HepG2 (cell line): ENCODE results near the gene COA3. TPM values are rescaled to one million over a fixed set of nuclear protein-coding genes. Genes with fewer than 3 reads are reported as not detected.

ENCODE experiments used
- BRCA1 ChIP-seq: sonication (generic); formaldehyde crosslinking; IDR thresholded peaks from 2 replicates; pipeline ENCODE4 v1.4.0; 2020; ENCODE audit warnings: missing genetic modification reagents
- CCDC6 ChIP-seq: sonication (generic); formaldehyde crosslinking; IDR thresholded peaks from 2 replicates; pipeline ENCODE4 v1.8.1; 2022; ENCODE audit warnings: mild to moderate bottlenecking, missing genetic modification reagents, moderate library complexity
- HOXD1 ChIP-seq: sonication (generic); formaldehyde crosslinking; IDR thresholded peaks from 2 replicates; pipeline ENCODE4 v1.5.0; 2020; ENCODE audit warnings: missing genetic modification reagents
- JUNB ChIP-seq: sonication (generic); formaldehyde crosslinking; IDR thresholded peaks from 2 replicates; pipeline ENCODE4 v1.8.0; 2022; ENCODE audit warnings: missing genetic modification reagents, mild to moderate bottlenecking, borderline replicate concordance
- MAX ChIP-seq: IDR thresholded peaks from 2 replicates; pipeline ENCODE4 v1.6.1; 2012; ENCODE audit warnings: inconsistent platforms
- NAIF1 ChIP-seq: sonication (generic); formaldehyde crosslinking; IDR thresholded peaks from 2 replicates; pipeline ENCODE4 v1.5.0; 2020; ENCODE audit warnings: mild to moderate bottlenecking, missing genetic modification reagents, borderline replicate concordance
- NFAT5 ChIP-seq: sonication (generic); formaldehyde crosslinking; IDR thresholded peaks from 2 replicates; pipeline ENCODE4 v1.4.0; 2020; ENCODE audit warnings: missing genetic modification reagents
- NR1H2 ChIP-seq: sonication (generic); formaldehyde crosslinking; IDR thresholded peaks from 2 replicates; pipeline ENCODE4 v1.8.1; 2022; ENCODE audit warnings: low read depth, missing genetic modification reagents, borderline replicate concordance
- TEAD3 ChIP-seq: optimal IDR thresholded peaks from 2 replicates; pipeline ENCODE3; 2016; ENCODE audit warnings: borderline replicate concordance
- XRCC5 ChIP-seq: fragments of 200-400 bp; formaldehyde crosslinking; optimal IDR thresholded peaks from 2 replicates; pipeline ENCODE3; 2017; ENCODE audit warnings: mild to moderate bottlenecking, low read length
- ZBTB10 ChIP-seq: sonication (generic); formaldehyde crosslinking; IDR thresholded peaks from 2 replicates; pipeline ENCODE4 v1.4.0; 2020; ENCODE audit warnings: missing genetic modification reagents, borderline replicate concordance
- ZBTB46 ChIP-seq: sonication (generic); formaldehyde crosslinking; IDR thresholded peaks from 2 replicates; pipeline ENCODE4 v1.4.0; 2020; ENCODE audit warnings: mild to moderate bottlenecking, missing genetic modification reagents, borderline replicate concordance
- ZBTB7A ChIP-seq: sonication (generic); formaldehyde crosslinking; IDR thresholded peaks from 2 replicates; pipeline ENCODE4 v1.8.0; 2022; ENCODE audit warnings: mild to moderate bottlenecking, missing genetic modification reagents
- ZBTB8A ChIP-seq: sonication (generic); formaldehyde crosslinking; IDR thresholded peaks from 2 replicates; pipeline ENCODE4 v1.4.0; 2020; ENCODE audit warnings: mild to moderate bottlenecking, low read depth, missing genetic modification reagents, borderline replicate concordance
- ZC3H4 ChIP-seq: sonication (generic); formaldehyde crosslinking; IDR thresholded peaks from 2 replicates; pipeline ENCODE4 v1.4.0; 2020; ENCODE audit warnings: missing genetic modification reagents, borderline replicate concordance
- ZKSCAN1 ChIP-seq: fragments of 150-350 bp; IDR thresholded peaks from 2 replicates; pipeline ENCODE4 v1.6.1; 2014; ENCODE audit warnings: low read length
- ZMAT5 ChIP-seq: sonication (generic); formaldehyde crosslinking; IDR thresholded peaks from 2 replicates; pipeline ENCODE4 v1.5.0; 2020; ENCODE audit warnings: mild to moderate bottlenecking, low read depth, missing genetic modification reagents, borderline replicate concordance
- ZNF678 ChIP-seq: sonication (generic); formaldehyde crosslinking; IDR thresholded peaks from 2 replicates; pipeline ENCODE4 v1.4.0; 2020; ENCODE audit warnings: mild to moderate bottlenecking, missing genetic modification reagents
- ZSCAN29 ChIP-seq: sonication (generic); formaldehyde crosslinking; conservative IDR thresholded peaks from 2 replicates; pipeline ENCODE4 v1.4.0; 2020; ENCODE audit warnings: mild to moderate bottlenecking, missing genetic modification reagents
- polyA plus RNA-seq, 8 experiments: library from polyadenylated mRNA; depleted of rRNA in 3 of 8; stranded (reverse) in 7 of 8; unstranded in 1 of 8; fragments of >200 nt; fragmentation: Illumina TruSeq in 4 of 8; extraction: Trizol in 4 of 8; gene quantifications; 2 replicates each; pipeline versions ENCODE4 v1.2.1 to v1.2.3, GENCODE V29; 2011 to 2016; ENCODE audit warnings: low read depth in 4 of 8, missing spikeins in 1 of 8, mixed read lengths in 1 of 8; ENCODE audit not compliant: insufficient read depth in 1 of 8
- total RNA-seq, 5 experiments: library from RNA; depleted of rRNA; stranded (reverse); fragments of >200 nt; fragmentation: Illumina TruSeq; extraction: Trizol; gene quantifications; 2 replicates each; pipeline ENCODE4 v1.2.3, GENCODE V29; 2016; ENCODE audit warnings: low read depth in 1 of 5

COA3 gene
- total and polyA plus RNA-seq, 2 of the 13 experiments (the other 11 are each of a cell fraction or from before 2014, with no cell fraction given), result 133 to 202 TPM

- TF ChIP-seq ZBTB7A (CRISPR knock-in tag) (0 out of 2 replicates have a peak, but pooled peaks have one; percentile 9), ZNF678 (CRISPR knock-in tag) (no peak; the same call in 1 of the 2 replicates), ZBTB8A (CRISPR knock-in tag) (no peak), BRCA1 (CRISPR knock-in tag) (no peak; the same call in 1 of the 2 replicates), ZSCAN29 (CRISPR knock-in tag) (no peak), HOXD1 (CRISPR knock-in tag) (no peak), TEAD3 (CRISPR knock-in tag) (no peak), NAIF1 (CRISPR knock-in tag) (no peak), ZKSCAN1 (no peak), ZC3H4 (CRISPR knock-in tag) (peak; percentile 34; the same call in 1 of the 2 replicates), JUNB (no peak), ZBTB10 (CRISPR knock-in tag) (no peak), XRCC5 (no peak), MAX (peak; percentile 76), CCDC6 (CRISPR knock-in tag) (peak; percentile 50; the same call in 1 of the 2 replicates), ZMAT5 (CRISPR knock-in tag) (no peak), NFAT5 (CRISPR knock-in tag) (no peak), NR1H2 (no peak), ZBTB46 (no peak)
These were observed 33.9 kb upstream of the COA3 start (continued) for GRCh38 chr17:42832213-42832933.
